BJ (cell line): ENCODE data around the gene SHANK3. TPM values are rescaled to one million over a fixed set of nuclear protein-coding genes. Genes with fewer than 3 reads are reported as not detected.

Experiments
- CTCF ChIA-PET: fragments of 350-600 bp; formaldehyde crosslinking; extraction: SDS; loops from one replicate; lab custom pipeline; 2021; ENCODE audit warnings: antibody characterized with exemption, inconsistent platforms; lab: Yijun Ruan, JAX
- POLR2A ChIA-PET: fragments of 300-600 bp; sonication (Branson Sonifier 250); formaldehyde crosslinking; extraction: SDS; loops from one replicate; lab custom pipeline; 2021; ENCODE audit warnings: antibody characterized with exemption; lab: Charles Lee
- DNase-seq: peaks from one replicate; pipeline ENCODE4 v3.0.0-alpha.2; 2011; ENCODE audit warnings: low read depth
- H3K27me3 ChIP-seq: 2 replicates; pipeline ENCODE4 v1.6.0; 2011; ENCODE audit warnings: low read length; ENCODE audit not compliant: control insufficient read depth, insufficient read depth
- H3K36me3 ChIP-seq: 2 replicates; pipeline ENCODE4 v1.5.1; 2011; ENCODE audit warnings: low read length; ENCODE audit not compliant: control insufficient read depth, insufficient read depth
- H3K4me3 ChIP-seq: 2 replicates; pipeline ENCODE4 v1.5.1; 2011; ENCODE audit warnings: low read depth, mild to moderate bottlenecking, control low read depth, low read length
- polyA plus RNA-seq: library from polyadenylated mRNA; depleted of rRNA; stranded (reverse); fragments of >200 nt; gene quantifications from 2 replicates; pipeline ENCODE4 v1.2.3, GENCODE V29; 2011
- TF ChIP-seq, protein P1 (sequence below): IDR thresholded peaks from 2 replicates; pipeline ENCODE4 v1.5.1; 2011; ENCODE audit warnings: low read depth, mild to moderate bottlenecking, control low read depth, inconsistent platforms, low read length, moderate library complexity; ENCODE audit not compliant: insufficient read depth

The SHANK3 gene
- polyA plus RNA-seq, 1 experiment, result 0.25 TPM

DNA sequence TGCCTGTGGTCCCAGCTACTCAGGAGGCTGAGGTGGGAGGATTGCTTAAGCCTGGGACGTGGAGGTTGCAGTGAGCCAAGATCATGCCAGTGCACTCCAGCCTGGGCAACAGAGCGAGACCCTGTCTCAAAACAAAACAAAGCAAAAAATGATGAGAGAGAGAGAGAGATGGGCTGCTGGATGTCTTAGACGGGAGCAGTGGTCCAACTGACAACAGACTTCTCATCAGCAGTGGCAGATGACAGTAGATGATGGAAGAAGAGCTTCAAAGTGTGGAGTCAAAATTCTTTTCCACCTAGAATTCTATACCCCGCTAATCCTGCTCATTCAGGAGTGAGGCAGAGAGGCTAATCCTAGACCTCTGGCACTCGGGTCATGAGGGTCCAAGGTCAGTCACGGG is 36.4 kb downstream of the SHANK3 start:
- POLR2A ChIA-PET, result no interaction called here
- no peak for DNase-seq
- CTCF ChIA-PET, result interaction anchor here (0.9 kb wide), 1 partner anchor 12 kb away, joined by 5 read pairs; no protein-coding TSS in a partner anchor

DNA sequence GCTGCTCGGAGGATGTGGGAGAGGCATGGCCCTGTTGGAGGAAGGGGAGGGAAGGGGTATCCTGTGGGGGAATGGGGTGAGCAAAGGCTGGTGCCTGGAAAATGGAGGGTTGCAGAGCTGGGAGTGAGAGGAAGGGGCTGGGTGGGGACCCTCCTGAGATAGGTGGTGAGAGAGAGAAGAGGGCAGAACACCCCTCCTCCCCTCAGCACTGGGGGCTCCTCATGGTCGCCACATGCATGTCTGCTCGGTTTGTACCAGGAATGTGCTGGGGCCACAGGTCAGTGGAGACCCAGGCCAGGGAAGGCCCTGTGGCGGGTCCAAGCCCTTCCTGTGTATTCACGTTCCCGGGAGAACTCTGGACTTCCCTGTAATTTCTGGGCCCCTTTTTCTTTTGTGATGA is 37.6 kb downstream of the SHANK3 start:
- H3K27me3 ChIP-seq, result no peaks in the 10 kb centered on the region
- DNase-seq, result no peak
- no peak overlapping the region for H3K4me3 ChIP-seq
- POLR2A ChIA-PET, result no interaction called here
- TF ChIP-seq, protein P1, sequence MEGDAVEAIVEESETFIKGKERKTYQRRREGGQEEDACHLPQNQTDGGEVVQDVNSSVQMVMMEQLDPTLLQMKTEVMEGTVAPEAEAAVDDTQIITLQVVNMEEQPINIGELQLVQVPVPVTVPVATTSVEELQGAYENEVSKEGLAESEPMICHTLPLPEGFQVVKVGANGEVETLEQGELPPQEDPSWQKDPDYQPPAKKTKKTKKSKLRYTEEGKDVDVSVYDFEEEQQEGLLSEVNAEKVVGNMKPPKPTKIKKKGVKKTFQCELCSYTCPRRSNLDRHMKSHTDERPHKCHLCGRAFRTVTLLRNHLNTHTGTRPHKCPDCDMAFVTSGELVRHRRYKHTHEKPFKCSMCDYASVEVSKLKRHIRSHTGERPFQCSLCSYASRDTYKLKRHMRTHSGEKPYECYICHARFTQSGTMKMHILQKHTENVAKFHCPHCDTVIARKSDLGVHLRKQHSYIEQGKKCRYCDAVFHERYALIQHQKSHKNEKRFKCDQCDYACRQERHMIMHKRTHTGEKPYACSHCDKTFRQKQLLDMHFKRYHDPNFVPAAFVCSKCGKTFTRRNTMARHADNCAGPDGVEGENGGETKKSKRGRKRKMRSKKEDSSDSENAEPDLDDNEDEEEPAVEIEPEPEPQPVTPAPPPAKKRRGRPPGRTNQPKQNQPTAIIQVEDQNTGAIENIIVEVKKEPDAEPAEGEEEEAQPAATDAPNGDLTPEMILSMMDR, result no peak
- H3K36me3 ChIP-seq, result no peaks in the 10 kb centered on the region
- CTCF ChIA-PET, result no interaction called here

More for the DNA sequence above, 36.4 kb downstream of the SHANK3 start:
- H3K4me3 ChIP-seq, result no peak overlapping the region
- TF ChIP-seq, protein P1, result no peak
- no peaks in the 10 kb centered on the region for H3K36me3 ChIP-seq
- no peaks in the 10 kb centered on the region for H3K27me3 ChIP-seq

DNA sequence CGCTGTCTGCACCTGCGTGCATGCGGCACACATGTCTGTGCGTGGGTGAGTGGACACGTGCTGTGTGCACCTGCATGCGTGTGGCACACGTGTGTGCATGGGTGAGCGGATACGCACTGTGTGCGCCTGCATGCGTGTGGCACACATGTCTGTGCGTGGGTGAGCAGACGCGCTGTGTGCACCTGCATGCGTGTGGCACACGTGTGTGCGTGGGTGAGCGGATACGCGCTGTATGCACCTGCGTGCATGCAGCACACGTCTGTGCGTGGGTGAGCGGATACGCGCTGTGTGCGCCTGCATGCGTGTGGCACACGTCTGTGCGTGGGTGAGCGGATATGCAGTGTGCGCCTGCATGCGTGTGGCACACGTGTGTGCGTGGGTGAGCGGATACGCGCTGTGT is 38.3 kb downstream of the SHANK3 start:
- POLR2A ChIA-PET, result no interaction called here

DNA sequence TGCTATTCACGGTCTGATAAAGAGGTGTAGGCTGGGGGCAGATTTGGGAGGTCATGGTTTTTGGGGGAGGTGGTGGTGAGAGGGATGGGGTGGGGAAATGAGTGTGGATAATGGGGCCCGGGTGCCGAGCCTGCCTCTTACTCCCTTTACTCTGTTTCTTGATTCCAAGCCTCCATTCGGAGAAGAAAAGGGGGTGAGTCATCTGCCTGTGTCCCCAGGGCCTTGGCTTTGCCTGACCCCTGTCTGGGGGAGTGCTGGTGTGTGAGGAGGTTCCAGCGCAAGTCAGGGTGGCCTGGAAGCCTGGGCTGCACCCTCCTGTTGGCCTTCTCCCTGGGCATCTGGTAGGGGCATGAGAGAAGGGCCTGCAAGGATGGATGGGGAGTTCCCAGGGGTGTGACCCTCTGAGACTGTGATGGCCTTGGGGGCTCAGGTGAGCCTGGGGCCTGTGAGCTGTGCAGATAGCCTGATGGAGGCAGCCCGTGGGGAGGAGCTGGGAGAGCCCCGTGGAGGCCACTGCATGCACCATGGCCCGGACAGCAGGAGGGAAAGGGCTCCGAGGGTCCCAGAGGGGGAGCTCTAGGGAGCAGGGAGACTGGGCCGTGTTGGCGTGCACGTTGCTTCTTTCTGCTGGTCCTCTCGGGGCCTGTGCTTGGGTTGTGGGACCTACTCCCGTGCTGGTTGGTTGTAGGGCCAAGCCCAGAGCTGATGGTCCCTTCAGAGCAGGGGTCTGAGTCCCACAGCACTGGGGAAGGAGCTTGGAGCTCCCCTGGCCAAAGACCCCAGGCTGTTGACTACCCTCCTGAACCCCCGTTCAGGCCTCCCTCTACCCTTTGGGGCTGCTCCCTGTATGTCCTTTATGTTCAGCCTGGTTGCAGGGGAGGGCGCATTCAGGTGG is 39.1 kb downstream of the SHANK3 start:
- no peak for DNase-seq
- ChIA-PET POLR2A (no interaction called here), CTCF (no interaction called here)
- Histone ChIP-seq H3K4me3 (no peak overlapping the region), H3K36me3 (no peaks in the 10 kb centered on the region), H3K27me3 (no peaks in the 10 kb centered on the region)
- TF ChIP-seq, protein P1, result no peak

More for the DNA sequence above, 38.3 kb downstream of the SHANK3 start:
- DNase-seq, result no peak
- Histone ChIP-seq H3K27me3 (no peaks in the 10 kb centered on the region), H3K36me3 (no peaks in the 10 kb centered on the region), H3K4me3 (no peak overlapping the region)
- TF ChIP-seq, protein P1, result no peak
- CTCF ChIA-PET, result no interaction called here

DNA sequence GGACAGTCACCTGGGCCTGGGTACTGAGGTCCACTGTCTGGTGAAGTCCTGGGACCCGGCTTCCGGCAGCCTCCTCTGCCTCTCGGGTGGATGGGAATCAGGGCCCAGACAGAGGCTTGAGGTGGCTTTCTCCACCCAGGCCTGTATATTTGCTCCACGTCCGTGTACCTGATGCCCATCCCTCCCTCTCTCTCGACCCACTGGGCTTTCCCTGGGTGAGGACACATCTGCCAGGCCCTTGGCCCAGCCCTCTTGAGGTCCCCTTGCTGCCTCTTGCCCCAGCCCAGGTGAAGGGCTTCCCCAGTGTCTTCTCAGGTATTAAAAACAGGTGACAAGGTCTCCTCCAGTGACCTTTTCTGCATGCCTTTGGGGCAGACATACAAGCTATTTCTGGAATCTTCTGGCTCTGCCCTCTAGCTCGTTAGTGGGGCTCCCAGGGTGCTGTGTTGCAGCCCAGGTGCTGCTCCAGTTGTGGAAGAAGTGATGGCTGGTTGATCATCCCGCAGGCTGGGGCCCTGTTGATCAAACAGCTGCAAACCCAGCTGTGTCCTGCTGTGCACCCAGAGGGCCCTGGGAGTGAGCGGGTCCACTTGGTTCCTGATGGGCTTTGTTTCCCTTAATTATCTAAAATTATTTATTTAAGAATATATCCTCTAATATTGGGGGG is 39.9 kb downstream of the SHANK3 start:
- Histone ChIP-seq H3K4me3 (no peak overlapping the region), H3K27me3 (peaks cover under 1% of the 10 kb centered on the region; the same call in 1 of the 2 replicates), H3K36me3 (no peaks in the 10 kb centered on the region)
- TF ChIP-seq, protein P1, result no peak
- no peak for DNase-seq
- POLR2A ChIA-PET, result no interaction called here
- CTCF ChIA-PET, result no interaction called here
